Stimulated activated CD4-positive, alpha-beta T cell treated with anti-CD3 and anti-CD28 coated beads, Interleukin-12 subunit alpha, Interleukin-12 subunit beta, amount 100 ng/mL, for 48 hours (primary cell): ENCODE data around the gene RAP1GAP.

ENCODE experiments used
- DNase-seq, 3 donors: peaks; one replicate each; pipeline ENCODE4 v3.0.0-alpha.2; 2020; ENCODE audit warnings: low read depth in 2 of 3, low spot score in 1 of 3

The RAP1GAP gene

DNA sequence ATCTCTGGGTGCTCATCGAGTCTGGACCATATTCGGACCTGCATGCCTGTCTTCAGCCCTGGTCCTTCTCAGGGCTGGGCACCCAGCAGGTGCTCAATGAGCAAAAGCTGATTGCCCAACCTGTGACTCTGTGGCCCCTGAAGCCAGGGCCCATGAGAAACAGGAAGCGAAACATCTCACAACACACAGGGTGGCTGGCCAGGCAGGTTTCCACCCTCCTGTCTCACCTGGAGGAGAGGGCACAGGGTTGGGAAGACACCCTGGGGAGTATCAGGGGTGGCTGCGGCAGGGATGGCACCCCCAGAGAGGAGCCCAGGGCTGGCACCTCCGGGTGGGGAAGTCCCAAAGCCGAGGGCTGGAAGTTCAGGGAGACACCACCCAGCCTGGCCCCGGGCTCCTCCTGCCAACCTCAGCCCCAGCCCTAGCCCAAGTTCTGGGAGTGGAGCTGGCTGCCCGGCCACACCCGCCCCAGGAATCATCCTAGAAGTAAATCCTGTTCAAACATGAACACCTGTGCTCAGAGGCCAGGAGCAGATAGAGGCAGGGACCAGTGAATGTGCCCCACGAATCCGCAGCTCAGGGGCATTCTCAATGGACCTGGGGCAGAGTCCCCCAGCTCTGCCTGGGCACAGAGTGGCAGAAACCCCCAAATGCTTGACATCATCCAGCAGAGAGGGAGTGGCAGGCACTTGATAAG lies 54.6 kb downstream of the RAP1GAP start:
- no peak for DNase-seq

DNA sequence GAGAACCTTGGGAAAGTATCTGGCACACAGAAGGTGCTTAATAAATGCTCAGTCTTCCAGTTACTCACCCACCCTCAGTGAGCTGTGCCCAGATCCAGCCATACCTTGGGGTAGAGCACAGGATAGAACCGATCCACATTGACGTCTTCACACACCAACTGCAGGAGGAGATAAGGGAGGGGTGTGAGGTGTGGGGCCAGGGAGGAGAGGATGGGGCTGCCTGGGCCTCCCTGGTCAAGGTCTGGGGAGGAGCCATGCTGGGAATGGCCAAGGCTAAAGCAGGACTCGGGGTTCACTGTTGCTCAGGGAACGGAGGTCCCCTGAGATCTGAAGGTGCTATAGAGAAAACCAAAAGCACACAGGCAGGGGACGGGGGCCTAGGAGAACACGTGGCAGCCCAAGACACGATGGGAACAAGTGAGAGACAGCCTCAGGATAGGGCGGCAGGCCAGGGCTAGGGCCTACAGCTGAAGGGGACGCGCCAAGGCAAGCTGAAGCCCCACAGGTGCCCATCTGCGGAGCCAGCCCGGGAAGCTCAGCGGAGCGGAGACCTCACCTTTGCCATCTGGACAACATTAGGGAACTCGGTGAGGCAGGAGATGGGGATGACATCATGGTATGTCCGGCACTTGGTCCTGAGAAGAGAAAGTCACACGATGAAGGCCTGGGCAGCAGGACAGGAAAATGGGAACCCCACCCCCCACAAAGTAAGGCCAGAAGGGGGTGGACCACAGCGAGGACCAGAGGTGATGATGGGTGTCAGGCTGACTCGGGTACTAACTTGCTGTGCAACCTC lies 55.9 kb downstream of the RAP1GAP start:
- no peak for DNase-seq

DNA sequence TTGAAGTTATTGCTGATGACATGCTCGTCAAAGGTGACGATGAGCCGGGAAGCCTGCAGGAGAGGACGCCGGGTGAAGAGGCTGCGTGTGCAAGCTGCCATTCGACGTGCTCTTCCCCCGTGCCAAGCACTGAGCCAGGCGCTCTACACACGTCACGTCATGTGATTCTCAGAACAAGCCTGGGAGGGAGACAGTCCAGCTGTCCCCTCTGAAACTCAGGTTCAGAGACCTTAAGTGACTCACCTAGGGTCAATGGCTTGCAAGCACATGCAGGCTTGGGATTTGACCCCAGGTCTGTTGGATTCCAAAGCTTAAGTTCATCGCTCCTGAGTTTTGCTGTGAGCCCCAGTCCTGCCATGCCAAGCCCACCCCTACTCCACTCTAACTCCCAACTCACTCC lies 57.1 kb downstream of the RAP1GAP start:
- DNase-seq: no peak

GRCh38 chr1:21610989-21611785 lies 58.0 kb downstream of the RAP1GAP start:
- DNase-seq: no peak

DNA sequence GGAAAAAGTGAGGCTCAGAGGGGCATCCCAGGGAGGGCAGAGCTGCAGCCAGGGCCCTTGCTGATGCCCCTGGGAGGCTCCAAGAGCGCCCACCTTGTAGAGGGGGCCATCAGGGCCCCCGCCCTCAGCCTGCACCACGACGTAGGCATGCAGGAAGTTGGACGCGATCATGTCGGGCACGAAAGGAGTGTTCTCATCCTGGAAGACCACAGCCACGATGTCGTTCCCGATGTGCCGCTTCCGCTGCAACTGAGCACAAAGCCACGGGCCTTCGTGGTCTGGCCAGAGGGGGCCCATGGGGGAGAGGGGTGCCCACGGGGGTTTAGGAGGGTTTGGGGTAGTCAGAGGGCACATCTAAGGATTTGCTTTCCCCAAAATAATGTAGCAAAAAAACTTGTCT lies 59.1 kb downstream of the RAP1GAP start:
- no peak for DNase-seq

DNA sequence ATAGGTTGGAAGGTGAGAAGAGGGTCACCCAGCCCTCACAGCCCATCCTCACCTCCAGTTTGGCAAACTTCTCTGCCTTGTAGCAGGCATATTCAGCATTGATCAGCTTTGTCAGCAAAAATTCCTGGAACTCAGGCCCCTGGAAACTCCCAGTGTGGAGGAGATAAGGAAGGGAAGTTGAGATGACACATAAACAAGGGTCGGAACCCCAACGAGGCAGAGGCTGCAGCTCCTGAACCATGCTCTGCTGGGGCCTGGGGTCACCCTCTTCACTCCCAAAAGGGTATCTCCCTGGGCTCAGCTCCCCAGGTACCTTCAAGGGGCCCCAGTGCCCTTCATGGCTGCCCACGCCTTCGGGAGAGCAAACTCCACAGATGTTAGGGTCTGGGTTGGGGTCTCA lies 60.4 kb downstream of the RAP1GAP start:
- no peak for DNase-seq

DNA sequence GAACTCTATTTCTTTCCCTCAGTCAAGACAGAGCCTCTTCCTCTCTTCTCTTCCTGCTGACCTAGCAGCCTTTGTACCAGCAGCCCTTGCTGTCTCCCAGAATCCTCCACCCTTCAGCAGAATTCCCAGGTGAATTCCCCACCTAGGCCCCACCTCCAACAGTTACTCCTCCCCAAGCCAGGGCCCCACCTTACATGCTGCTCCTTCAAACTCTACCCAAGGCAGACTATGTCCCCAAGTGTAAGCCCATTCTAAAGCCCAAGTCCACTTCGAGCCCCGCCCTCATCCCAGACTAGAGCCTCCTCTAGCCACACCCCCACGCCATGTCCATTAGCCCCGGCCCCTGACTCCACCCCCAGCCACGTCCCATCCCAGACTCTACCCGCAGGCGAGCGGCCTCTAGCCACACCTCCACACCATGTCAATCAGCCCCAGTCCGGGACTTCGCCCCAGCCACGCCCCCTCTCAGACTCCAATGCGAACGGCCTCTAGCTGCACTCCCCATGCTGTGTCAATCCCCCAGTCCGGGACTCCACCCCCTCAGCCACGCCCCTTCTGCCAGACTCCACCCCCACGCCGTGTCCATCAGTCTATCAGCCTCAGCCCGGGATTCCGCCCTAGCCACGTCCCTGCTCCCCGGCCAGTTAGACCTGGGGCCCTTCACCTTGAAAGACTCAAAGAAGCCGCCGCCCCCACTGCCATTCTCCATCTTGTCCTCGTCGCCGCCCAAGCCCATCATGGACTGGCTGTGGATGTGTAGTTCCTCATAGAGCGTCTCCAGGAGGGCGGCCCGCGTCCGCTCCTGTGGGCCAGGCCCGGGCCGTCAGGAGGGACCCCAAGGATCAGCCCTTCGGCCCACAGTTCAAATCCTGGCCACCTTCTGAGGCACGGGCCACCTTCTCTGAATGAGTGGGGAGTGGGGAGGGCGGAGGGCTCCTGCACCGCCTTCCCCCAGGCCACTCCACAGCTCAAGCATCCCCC lies 61.3 kb downstream of the RAP1GAP start:
- DNase-seq: peak; percentile 55 to 68 (median 61)

DNA sequence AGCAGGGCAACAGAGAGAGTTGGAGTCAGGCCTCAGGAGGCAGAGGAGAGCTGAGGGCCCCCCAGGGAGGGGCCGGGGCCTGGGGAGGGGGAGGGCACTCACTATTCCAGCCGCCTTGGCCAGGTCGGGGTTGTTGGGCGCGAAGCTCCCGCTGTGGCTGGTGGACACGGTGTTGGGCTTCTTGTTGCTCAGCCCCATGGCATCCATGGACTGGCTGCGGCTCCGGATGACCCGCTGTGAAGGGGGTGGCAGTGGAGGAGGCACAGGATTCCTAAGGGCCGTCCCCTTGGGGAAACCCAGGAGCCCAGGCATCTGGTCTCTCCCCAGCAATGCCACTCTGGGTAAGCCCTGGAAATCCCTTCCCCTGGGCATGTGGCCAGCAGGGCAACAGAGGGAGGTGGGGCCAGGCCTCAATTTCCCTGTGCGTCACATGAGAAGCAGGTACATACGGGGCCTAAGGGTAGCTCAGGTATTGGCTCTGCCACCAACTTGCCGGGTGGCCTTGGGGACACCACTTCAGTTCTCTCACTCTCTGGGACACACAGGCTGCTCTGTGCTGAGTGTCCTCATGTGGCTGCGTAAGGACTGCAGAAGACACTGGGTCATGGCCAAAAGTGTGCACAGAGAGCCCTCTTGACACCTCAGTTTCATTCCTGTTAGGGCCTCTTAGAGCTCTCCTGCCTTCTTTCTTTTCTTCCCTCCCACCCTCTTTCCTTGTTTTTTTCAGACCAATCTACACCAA lies 63.0 kb downstream of the RAP1GAP start:
- DNase-seq: no peak

- no peak for DNase-seq
Observed at GRCh38 chr1:21605012-21605715, 64.0 kb downstream of the RAP1GAP start.

- no peak for DNase-seq
Observed at GRCh38 chr1:21604208-21604957, 64.8 kb downstream of the RAP1GAP start.

DNA sequence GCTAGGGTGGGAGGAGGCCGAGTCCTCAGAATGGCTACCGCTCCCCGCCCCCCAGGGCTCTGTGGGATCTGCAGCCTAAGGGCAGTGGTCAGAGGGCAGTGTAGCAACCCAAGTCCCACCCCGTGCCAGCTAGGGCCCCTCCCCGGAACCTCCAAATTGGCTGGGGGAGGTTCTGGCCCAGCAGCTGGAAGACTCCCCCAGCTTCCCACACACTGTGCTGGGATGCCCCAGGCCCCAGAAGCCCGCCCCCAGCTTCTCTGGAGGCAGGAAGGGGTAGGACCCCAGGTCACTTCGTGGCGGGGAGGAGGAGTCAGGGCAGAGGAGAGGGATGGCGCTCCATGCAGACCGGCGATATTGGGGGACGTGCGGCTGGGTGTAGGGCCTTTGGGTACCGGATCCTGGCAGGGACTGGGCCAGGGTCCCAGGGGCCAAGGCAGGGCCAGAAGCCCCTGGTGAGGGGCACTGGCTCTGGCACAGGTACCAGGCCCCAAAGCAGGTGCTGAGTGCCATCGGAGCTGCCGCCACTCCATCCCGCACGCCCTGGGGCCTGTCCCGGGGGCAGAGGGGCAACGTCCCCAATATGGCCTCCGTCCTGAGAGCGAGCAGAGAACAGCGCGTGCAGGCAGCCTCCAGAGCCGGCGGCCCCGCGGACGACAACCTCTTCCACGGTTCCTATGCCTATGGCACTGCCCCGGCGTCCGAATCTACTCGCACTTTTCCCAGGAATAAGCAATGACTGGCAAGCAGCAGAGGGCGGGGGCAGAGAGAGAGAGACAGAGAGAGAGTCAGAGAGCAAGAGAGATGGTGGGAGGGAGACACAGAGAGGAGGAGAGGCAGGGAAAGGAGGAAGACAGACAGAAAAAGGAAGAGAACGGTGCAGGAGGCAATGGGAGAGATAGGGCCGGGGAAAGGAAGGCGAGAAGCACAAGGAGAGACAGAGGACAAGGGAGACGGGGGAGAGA lies 65.7 kb downstream of the RAP1GAP start:
- no peak for DNase-seq

DNA sequence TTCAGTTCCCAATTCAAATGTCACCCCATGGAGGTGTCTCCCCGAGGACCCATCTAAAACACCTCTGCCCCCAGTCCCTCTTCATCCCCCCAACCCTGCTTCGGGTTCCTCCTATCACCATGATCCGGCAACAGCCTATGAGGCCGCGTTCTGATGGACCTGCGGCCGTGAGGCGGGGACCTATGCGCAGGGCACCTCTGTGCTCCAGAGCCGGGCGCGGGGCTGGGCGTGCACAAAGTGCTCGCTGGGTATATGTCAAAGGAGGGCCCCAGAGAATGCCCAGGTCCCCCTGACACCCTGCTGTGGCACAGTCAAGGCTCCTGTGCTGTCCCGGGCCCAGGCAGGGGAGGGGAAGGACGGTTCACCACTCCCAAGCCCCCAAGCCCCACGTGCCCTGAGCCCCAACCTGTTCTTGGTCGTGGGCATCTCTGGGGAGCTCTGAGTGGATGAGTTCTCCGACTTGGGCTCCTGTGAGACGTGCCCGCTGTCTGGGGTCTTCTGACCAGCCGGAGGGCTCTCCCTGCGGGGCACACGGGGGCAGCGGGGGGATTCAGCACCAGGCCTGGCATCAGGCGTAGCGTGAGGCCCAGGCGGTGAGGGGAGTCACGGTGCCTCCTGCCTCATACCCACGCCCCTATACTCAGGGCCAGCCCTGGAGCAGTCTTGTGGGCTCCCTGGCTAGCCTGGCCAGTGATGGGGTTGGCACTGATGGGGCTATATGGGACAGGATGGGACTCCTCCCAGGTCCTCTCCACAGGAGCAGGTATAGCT lies 67.7 kb downstream of the RAP1GAP start:
- no peak for DNase-seq

- DNase-seq: no peak
Observed at GRCh38 chr1:21599402-21599801, 69.8 kb downstream of the RAP1GAP start.

- DNase-seq: no peak
Observed at GRCh38 chr1:21598904-21599303, 70.3 kb downstream of the RAP1GAP start.

GRCh38 chr1:21598417-21598816 lies 70.7 kb downstream of the RAP1GAP start:
- no peak for DNase-seq

- no peak for DNase-seq
Observed at GRCh38 chr1:21597753-21598152, 71.4 kb downstream of the RAP1GAP start.

- no peak for DNase-seq
Observed at GRCh38 chr1:21596628-21597027, 72.5 kb downstream of the RAP1GAP start.
